IMR-90 (cell line): ENCODE results near the gene RGS17. TPM values are rescaled to one million over a fixed set of nuclear protein-coding genes. Genes with fewer than 3 reads are reported as not detected.

Experiments used
- ATAC-seq: fragments of 200-7000 bp; cut with Tn5 transposase; 2 replicates; pipeline ENCODE4 v1.9.1; 2020; ENCODE audit warnings: low read depth, mild to moderate bottlenecking, moderate library complexity
- BruUV-seq: library from RNA; stranded (reverse); fragments of 400-500 nt; replicated peaks from 2 replicates; lab custom pipeline; 2021; lab: Mats Ljungman, UMichigan
- CTCF ChIA-PET: fragments of 300-600 bp; formaldehyde crosslinking; extraction: SDS; loops from one replicate; lab custom pipeline; 2021; ENCODE audit warnings: antibody characterized with exemption; lab: Yijun Ruan, JAX
- POLR2A ChIA-PET: fragments of 300-600 bp; sonication (Branson Sonifier 250); formaldehyde crosslinking; loops from one replicate; lab custom pipeline; 2022; ENCODE audit warnings: antibody characterized with exemption; ENCODE audit not compliant: unreplicated experiment; lab: Charles Lee
- DNase-seq: peaks from one replicate; pipeline ENCODE4 v3.0.0; 2013
- H2AFZ ChIP-seq: replicated peaks from 2 replicates; pipeline ENCODE3; 2013; ENCODE audit warnings: low read length, mild to moderate bottlenecking; ENCODE audit not compliant: poor library complexity
- H2AK5ac ChIP-seq: 2 replicates; pipeline ENCODE4 v1.6.1; 2013; ENCODE audit warnings: low read depth, low read length, inconsistent platforms
- H2AK9ac ChIP-seq: replicated peaks from 2 replicates; pipeline ENCODE3; 2013; ENCODE audit warnings: mild to moderate bottlenecking, low read depth, low read length, moderate library complexity; ENCODE audit not compliant: poor library complexity
- H2BK120ac ChIP-seq: 2 replicates; pipeline ENCODE4 v1.6.1; 2013; ENCODE audit warnings: low read depth, low read length, inconsistent platforms
- H2BK15ac ChIP-seq: 3 replicates; pipeline ENCODE4 v1.6.1; 2013; ENCODE audit warnings: low read depth, low read length, inconsistent platforms
- H2BK20ac ChIP-seq: 2 replicates; pipeline ENCODE4 v1.6.1; 2013; ENCODE audit warnings: low read depth, mild to moderate bottlenecking, inconsistent platforms, low read length, moderate library complexity
- H2BK5ac ChIP-seq: 2 replicates; pipeline ENCODE4 v1.6.1; 2013; ENCODE audit warnings: mild to moderate bottlenecking, low read depth, low read length, inconsistent platforms; ENCODE audit not compliant: poor library complexity, severe bottlenecking
- H3K14ac ChIP-seq: replicated peaks from 2 replicates; pipeline ENCODE4 v1.6.1; 2013; ENCODE audit warnings: low read depth, low read length, inconsistent platforms
- H3K18ac ChIP-seq: 2 replicates; pipeline ENCODE4 v1.6.1; 2013; ENCODE audit warnings: low read depth, low read length, control low read depth
- H3K23ac ChIP-seq: 2 replicates; pipeline ENCODE4 v1.6.1; 2013; ENCODE audit warnings: low read depth, low read length, inconsistent platforms
- H3K27ac ChIP-seq: 2 replicates; pipeline ENCODE4 v1.5.1; 2013; ENCODE audit warnings: mild to moderate bottlenecking, control low read depth, low read length; ENCODE audit not compliant: insufficient read depth
- H3K27me3 ChIP-seq: 2 replicates; pipeline ENCODE4 v1.6.1; 2013; ENCODE audit warnings: low read length; ENCODE audit not compliant: control insufficient read depth, insufficient read depth
- H3K36me3 ChIP-seq: 2 replicates; pipeline ENCODE4 v1.6.1; 2013; ENCODE audit warnings: low read length, mixed read lengths; ENCODE audit not compliant: control insufficient read depth, insufficient read depth
- H3K4ac ChIP-seq: 2 replicates; pipeline ENCODE4 v1.6.1; 2013; ENCODE audit warnings: low read depth, low read length, inconsistent platforms
- H3K4me1 ChIP-seq: 2 replicates; pipeline ENCODE4 v1.6.1; 2013; ENCODE audit warnings: low read length, mixed read lengths; ENCODE audit not compliant: control insufficient read depth, insufficient read depth
- H3K4me2 ChIP-seq: 2 replicates; pipeline ENCODE4 v1.6.1; 2013; ENCODE audit warnings: low read depth, mild to moderate bottlenecking, control low read depth, low read length, moderate library complexity
- H3K4me3 ChIP-seq: 2 replicates; pipeline ENCODE4 v1.5.1; 2013; ENCODE audit warnings: low read depth, mild to moderate bottlenecking, control low read depth, low read length, moderate library complexity; ENCODE audit not compliant: insufficient read depth
- H3K56ac ChIP-seq: 2 replicates; pipeline ENCODE4 v1.6.1; 2013; ENCODE audit warnings: low read length, inconsistent platforms; ENCODE audit not compliant: insufficient read depth; ENCODE audit errors: extremely low read depth
- H3K79me1 ChIP-seq, 2 experiments: 2 replicates each; pipeline ENCODE4 v1.6.1; 2013; ENCODE audit warnings: low read length in 2 of 2, inconsistent platforms in 1 of 2, low read depth in 1 of 2
- H3K9ac ChIP-seq: 2 replicates; pipeline ENCODE4 v1.6.1; 2013; ENCODE audit warnings: low read depth, low read length, control low read depth
- H3K9me1 ChIP-seq: 2 replicates; pipeline ENCODE4 v1.6.1; 2013; ENCODE audit warnings: low read length, inconsistent platforms; ENCODE audit not compliant: insufficient read depth
- H3K9me3 ChIP-seq: 2 replicates; pipeline ENCODE4 v1.6.1; 2013; ENCODE audit warnings: low read length; ENCODE audit not compliant: control insufficient read depth, insufficient read depth
- H4K20me1 ChIP-seq: 2 replicates; pipeline ENCODE4 v1.6.1; 2013; ENCODE audit warnings: low read length, inconsistent platforms; ENCODE audit not compliant: insufficient read depth
- H4K5ac ChIP-seq: 2 replicates; pipeline ENCODE4 v1.6.1; 2013; ENCODE audit warnings: mild to moderate bottlenecking, low read depth, low read length, control low read depth
- H4K8ac ChIP-seq, 2 experiments: 2 replicates each; pipeline ENCODE4 v1.6.1; 2013; ENCODE audit warnings: low read depth in 2 of 2, low read length in 2 of 2, control low read depth in 1 of 2, inconsistent platforms in 1 of 2
- H4K91ac ChIP-seq: 2 replicates; pipeline ENCODE4 v1.6.1; 2013; ENCODE audit warnings: low read depth, low read length, inconsistent platforms; ENCODE audit not compliant: insufficient read depth
- CEBPB ChIP-seq: IDR thresholded peaks from 2 replicates; pipeline ENCODE4 v1.6.1; 2012; ENCODE audit warnings: low read depth, low read length, improper control_type of control experiment
- CTCF ChIP-seq: conservative IDR thresholded peaks from 2 replicates; pipeline ENCODE4 v1.5.1; 2012; ENCODE audit warnings: mild to moderate bottlenecking, low read depth, low read length, improper control_type of control experiment
- ELK1 ChIP-seq: fragments of 150-350 bp; IDR thresholded peaks from 2 replicates; pipeline ENCODE4 v1.6.1; 2016; ENCODE audit warnings: low read depth, mild to moderate bottlenecking, low read length, moderate library complexity, borderline replicate concordance
- MAFK ChIP-seq: IDR thresholded peaks from 2 replicates; pipeline ENCODE4 v1.6.1; 2012; ENCODE audit warnings: low read depth, low read length, improper control_type of control experiment
- NFE2L2 ChIP-seq: fragments of 150-350 bp; IDR thresholded peaks from 2 replicates; pipeline ENCODE4 v1.6.1; 2016; ENCODE audit warnings: low read depth, mild to moderate bottlenecking, low read length
- POLR2A ChIP-seq: IDR thresholded peaks from 2 replicates; pipeline ENCODE4 v1.6.1; 2012; ENCODE audit warnings: mild to moderate bottlenecking, low read depth, low read length
- RAD21 ChIP-seq: IDR thresholded peaks from 2 replicates; pipeline ENCODE4 v1.6.1; 2012; ENCODE audit warnings: low read length, improper control_type of control experiment
- RCOR1 ChIP-seq: IDR thresholded peaks from 2 replicates; pipeline ENCODE4 v1.6.1; 2012; ENCODE audit warnings: mild to moderate bottlenecking, low read length, improper control_type of control experiment; ENCODE audit not compliant: insufficient replicate concordance
- RFX5 ChIP-seq: IDR thresholded peaks from 2 replicates; pipeline ENCODE4 v1.8.0; 2012; ENCODE audit warnings: low read depth, mild to moderate bottlenecking, low read length, moderate library complexity
- USF2 ChIP-seq: fragments of 150-350 bp; IDR thresholded peaks from 2 replicates; pipeline ENCODE4 v1.6.1; 2017; ENCODE audit warnings: mild to moderate bottlenecking, antibody characterized with exemption, low read length, low read depth
- WGBS, 2 experiments: methylation state at CpG; one replicate each; pipeline versions ENCODE4 v1.1.5 to v1.1.7; 2013; ENCODE audit warnings: missing lambda C conversion rate in 2 of 2; ENCODE audit not compliant: insufficient read length in 1 of 2; ENCODE audit errors: extremely low coverage in 2 of 2; 5-methylcytosine and 5-hydroxymethylcytosine counted together
- dilution Hi-C: fragments of 300-500 bp; cut with HindIII; formaldehyde crosslinking; loops from one replicate; pipeline ENCODE4 v1.14.3; 2018; ENCODE audit warnings: low sequenced_read_pairs; ENCODE audit not compliant: unreplicated experiment
- in situ Hi-C: fragments of 300-500 bp; cut with MboI; formaldehyde crosslinking; loops from 3 replicates; pipeline ENCODE4 v1.14.3; 2019; ENCODE audit warnings: low sequenced_read_pairs, inconsistent platforms, mixed read lengths
- intact Hi-C: fragments of 100-400 bp; cut with micrococcal nuclease; formaldehyde crosslinking; loops from 2 replicates; pipeline ENCODE4 v1.10.0; 2022
- polyA plus RNA-seq, 3 experiments: library from polyadenylated mRNA; depleted of rRNA; stranded (reverse); fragments of >200 nt; gene quantifications; 2 replicates each; pipeline ENCODE4 v1.2.3, GENCODE V29; 2012; ENCODE audit warnings: low replicate concordance in 1 of 3
- total RNA-seq: library from RNA; depleted of rRNA; stranded (reverse); fragments of >200 nt; gene quantifications from 2 replicates; pipeline ENCODE4 v1.2.3, GENCODE V29; 2012

Gene RGS17
- total and polyA plus RNA-seq, 2 of the 4 experiments (the other 2 are of a cell fraction) = 0.75 to 1.4 TPM

GRCh38 chr6:153001767-153002612 is 129.1 kb downstream of the RGS17 start:
- H2AFZ ChIP-seq = peak overlapping the region; percentile 90
- BruUV-seq = TSS peak; percentile 47

More at GRCh38 chr6:153001767-153002612, 129.1 kb downstream of the RGS17 start:
- Histone ChIP-seq H3K14ac (peak overlapping the region; percentile 47), H3K9me1 (no peaks in the 10 kb centered on the region), H3K9me3 (no peaks in the 10 kb centered on the region), H2BK20ac (no peak overlapping the region), H3K56ac (peak overlapping the region; percentile 63), H2BK15ac (no peak overlapping the region), H3K4me2 (peak overlapping the region; percentile 96), H3K4me1 (peaks cover 3% of the 10 kb centered on the region; the same call in 1 of the 2 replicates), H3K27me3 (no peaks in the 10 kb centered on the region), H4K5ac (peak overlapping the region; percentile 33), H2AK5ac (peak overlapping the region; percentile 1; the same call in 1 of the 2 replicates), H3K36me3 (peaks cover 5% of the 10 kb centered on the region), H3K27ac (peak overlapping the region; percentile 61), H4K8ac (peak overlapping the region in 1 of 2 experiments; percentile 75; a peak in 2 of 4 replicates), H2AK9ac (peak overlapping the region; percentile 87), H3K79me1 (peaks cover 5 to 16% of the 10 kb centered on the region in 2 experiments; a peak in 3 of 4 replicates), H3K4ac (peak overlapping the region; percentile 42), H4K91ac (no peak overlapping the region), H4K20me1 (peaks cover 25% of the 10 kb centered on the region), H2BK5ac (peak overlapping the region; percentile 41), H3K9ac (peak overlapping the region; percentile 92), H3K4me3 (peak overlapping the region; percentile 79), H3K23ac (peak overlapping the region; percentile 68), H2BK120ac (no peak overlapping the region), H3K18ac (no peak overlapping the region)
- intact Hi-C loops (no loop called here), dilution Hi-C loops (no loop called here), in situ Hi-C loops (no loop called here)
- POLR2A ChIA-PET = no interaction called here
- DNase-seq = no peak
- peak; percentile 40 for ATAC-seq
- TF ChIP-seq RAD21 (no peak), USF2 (no peak), NFE2L2 (no peak), RCOR1 (no peak), RFX5 (no peak), CEBPB (no peak), POLR2A (no peak), ELK1 (no peak), CTCF (no peak), MAFK (no peak)
- WGBS, 2 experiments = 0% methylated on average over 8 of the region's 31 CpGs; no CpG with 5 or more reads in 1 of the 2 experiments
- CTCF ChIA-PET = no interaction called here
